HepG2 (cell line): ENCODE results near the gene NRL. TPM values are rescaled to one million over a fixed set of nuclear protein-coding genes. Genes with fewer than 3 reads are reported as not detected.

Experiments used
- ASH2L ChIP-seq: fragments of 300-600, 200-600 bp; sonication (generic); IDR thresholded peaks from 2 replicates; pipeline ENCODE4 v1.7.0; 2017; ENCODE audit warnings: low read depth, mild to moderate bottlenecking, moderate library complexity, mixed read lengths, low read length; ENCODE audit not compliant: insufficient read length
- ATF2 ChIP-seq: sonication (generic); formaldehyde crosslinking; IDR thresholded peaks from 2 replicates; pipeline ENCODE4 v1.4.0; 2020; ENCODE audit warnings: missing genetic modification reagents
- BCL3 ChIP-seq: sonication (generic); formaldehyde crosslinking; IDR thresholded peaks from 2 replicates; pipeline ENCODE4 v1.5.1; 2020; ENCODE audit warnings: mild to moderate bottlenecking, missing genetic modification reagents, moderate library complexity
- BHLHE40 ChIP-seq: IDR thresholded peaks from 2 replicates; pipeline ENCODE4 v1.6.1; 2011; ENCODE audit warnings: low read length, improper control_type of control experiment
- CEBPG ChIP-seq: IDR thresholded peaks from 2 replicates; pipeline ENCODE4 v1.6.1; 2016
- CENPT ChIP-seq: sonication (generic); formaldehyde crosslinking; IDR thresholded peaks from 2 replicates; pipeline ENCODE4 v1.8.0; 2022; ENCODE audit warnings: low read depth, mild to moderate bottlenecking, moderate library complexity, missing genetic modification reagents
- E2F5 ChIP-seq: sonication (generic); formaldehyde crosslinking; conservative IDR thresholded peaks from 2 replicates; pipeline ENCODE4 v1.4.0; 2020; ENCODE audit warnings: missing genetic modification reagents
- ERF ChIP-seq: IDR thresholded peaks from 2 replicates; pipeline ENCODE4 v1.6.1; 2018; ENCODE audit warnings: missing biosample characterization, missing genetic modification reagents
- FOXK1 ChIP-seq: sonication (generic); formaldehyde crosslinking; IDR thresholded peaks from 2 replicates; pipeline ENCODE4 v1.4.0; 2020; ENCODE audit warnings: low read depth, missing genetic modification reagents, borderline replicate concordance
- KDM2A ChIP-seq: sonication (generic); formaldehyde crosslinking; IDR thresholded peaks from 2 replicates; pipeline ENCODE4 v1.4.0; 2020; ENCODE audit warnings: low read depth, missing genetic modification reagents, borderline replicate concordance
- KLF12 ChIP-seq: sonication (generic); formaldehyde crosslinking; IDR thresholded peaks from 2 replicates; pipeline ENCODE4 v1.4.0; 2020; ENCODE audit warnings: missing genetic modification reagents, borderline replicate concordance
- LBX2 ChIP-seq: sonication (generic); formaldehyde crosslinking; IDR thresholded peaks from 2 replicates; pipeline ENCODE4 v1.5.0; 2020; ENCODE audit warnings: missing genetic modification reagents, mild to moderate bottlenecking, borderline replicate concordance
- RBFOX2 ChIP-seq: fragments of 200-400 bp; formaldehyde crosslinking; IDR thresholded peaks from 2 replicates; pipeline ENCODE4 v1.6.1; 2017; ENCODE audit warnings: low read depth, mild to moderate bottlenecking, low read length
- SMYD3 ChIP-seq: sonication (generic); formaldehyde crosslinking; IDR thresholded peaks from 2 replicates; pipeline ENCODE4 v1.8.1; 2023; ENCODE audit warnings: mild to moderate bottlenecking, missing genetic modification reagents
- SYNCRIP ChIP-seq: fragments of 200-400 bp; formaldehyde crosslinking; IDR thresholded peaks from 2 replicates; pipeline ENCODE4 v1.6.1; 2018; ENCODE audit warnings: mild to moderate bottlenecking, low read depth, low read length; ENCODE audit not compliant: insufficient read depth
- TAF1 ChIP-seq: sonication (generic); formaldehyde crosslinking; IDR thresholded peaks from 2 replicates; pipeline ENCODE4 v1.4.0; 2020; ENCODE audit warnings: missing genetic modification reagents
- ZFX ChIP-seq: sonication (generic); formaldehyde crosslinking; IDR thresholded peaks from 2 replicates; pipeline ENCODE4 v1.4.0; 2020; ENCODE audit warnings: mild to moderate bottlenecking, low read depth, missing genetic modification reagents, moderate library complexity
- ZNF18 ChIP-seq: sonication (generic); formaldehyde crosslinking; IDR thresholded peaks from 2 replicates; pipeline ENCODE4 v1.8.0; 2022; ENCODE audit warnings: mild to moderate bottlenecking, missing genetic modification reagents; ENCODE audit not compliant: insufficient replicate concordance
- ZNF230 ChIP-seq: sonication (generic); formaldehyde crosslinking; IDR thresholded peaks from 2 replicates; pipeline ENCODE4 v1.4.0; 2020; ENCODE audit warnings: mild to moderate bottlenecking, missing genetic modification reagents
- ZNF253 ChIP-seq: sonication (generic); formaldehyde crosslinking; IDR thresholded peaks from 2 replicates; pipeline ENCODE4 v1.8.0; 2022; ENCODE audit warnings: mild to moderate bottlenecking, missing genetic modification reagents, borderline replicate concordance
- ZNF543 ChIP-seq: sonication (generic); formaldehyde crosslinking; IDR thresholded peaks from 2 replicates; pipeline ENCODE4 v1.4.0; 2020; ENCODE audit warnings: mild to moderate bottlenecking, missing genetic modification reagents
- ZNF772 ChIP-seq: sonication (generic); formaldehyde crosslinking; IDR thresholded peaks from 2 replicates; pipeline ENCODE4 v1.5.0; 2020; ENCODE audit warnings: mild to moderate bottlenecking, missing genetic modification reagents
- ZNF788 ChIP-seq: sonication (generic); formaldehyde crosslinking; IDR thresholded peaks from 2 replicates; pipeline ENCODE4 v1.5.0; 2020; ENCODE audit warnings: mild to moderate bottlenecking, missing genetic modification reagents, borderline replicate concordance
- polyA plus RNA-seq, 8 experiments: library from polyadenylated mRNA; depleted of rRNA in 3 of 8; stranded (reverse) in 7 of 8; unstranded in 1 of 8; fragments of >200 nt; fragmentation: Illumina TruSeq in 4 of 8; extraction: Trizol in 4 of 8; gene quantifications; 2 replicates each; pipeline versions ENCODE4 v1.2.1 to v1.2.3, GENCODE V29; 2011 to 2016; ENCODE audit warnings: low read depth in 4 of 8, missing spikeins in 1 of 8, mixed read lengths in 1 of 8; ENCODE audit not compliant: insufficient read depth in 1 of 8
- total RNA-seq, 5 experiments: library from RNA; depleted of rRNA; stranded (reverse); fragments of >200 nt; fragmentation: Illumina TruSeq; extraction: Trizol; gene quantifications; 2 replicates each; pipeline ENCODE4 v1.2.3, GENCODE V29; 2016; ENCODE audit warnings: low read depth in 1 of 5

The NRL gene
- total and polyA plus RNA-seq, 2 of the 13 experiments (the other 11 are each of a cell fraction or from before 2014, with no cell fraction given) = 2.5 to 4.7 TPM

- no peak for TF ChIP-seq ZNF18 (CRISPR knock-in tag)
- peak; percentile 38; the same call in 1 of the 2 replicates for TF ChIP-seq CEBPG (CRISPR knock-in tag)
- TF ChIP-seq TAF1 (CRISPR knock-in tag) = peak; percentile 77; the same call in 1 of the 2 replicates
- peak; percentile 57 for TF ChIP-seq ZFX (CRISPR knock-in tag)
- peak; percentile 88; the same call in 1 of the 2 replicates for TF ChIP-seq ERF (CRISPR knock-in tag)
- no peak for TF ChIP-seq ZNF253 (CRISPR knock-in tag)
- 0 out of 2 replicates have a peak, but pooled peaks have one; percentile 10 for TF ChIP-seq BHLHE40
- no peak for TF ChIP-seq SYNCRIP
- TF ChIP-seq KLF12 (CRISPR knock-in tag) = peak; percentile 81; the same call in 1 of the 2 replicates
- no peak; the same call in 1 of the 2 replicates for TF ChIP-seq LBX2 (CRISPR knock-in tag)
- TF ChIP-seq FOXK1 (CRISPR knock-in tag) = peak; percentile 67; the same call in 1 of the 2 replicates
- TF ChIP-seq ZNF230 (CRISPR knock-in tag) = no peak
- 0 out of 2 replicates have a peak, but pooled peaks have one; percentile 24 for TF ChIP-seq BCL3 (CRISPR knock-in tag)
- TF ChIP-seq CENPT (CRISPR knock-in tag) = no peak
- TF ChIP-seq ASH2L = peak; percentile 71
- peak; percentile 33; the same call in 1 of the 2 replicates for TF ChIP-seq ATF2 (CRISPR knock-in tag)
- TF ChIP-seq ZNF788 = 0 out of 2 replicates have a peak, but pooled peaks have one; percentile 80
- TF ChIP-seq ZNF772 = 0 out of 2 replicates have a peak, but pooled peaks have one; percentile 30
- TF ChIP-seq SMYD3 = peak; percentile 38; the same call in 1 of the 2 replicates
- TF ChIP-seq RBFOX2 = 0 out of 2 replicates have a peak, but pooled peaks have one; percentile 24
- TF ChIP-seq E2F5 (CRISPR knock-in tag) = 0 out of 2 replicates have a peak, but pooled peaks have one; percentile 17
- TF ChIP-seq KDM2A = peak; percentile 53; the same call in 1 of the 2 replicates
- TF ChIP-seq ZNF543 (CRISPR knock-in tag) = no peak
Measured at GRCh38 chr14:24146453-24146977, 31.8 kb upstream of the NRL start, which contains the start of gene PSME2 (continued).
